Natural killer cell (primary cell): Measurements from ENCODE around the gene SPTB. TPM values are rescaled to one million over a fixed set of nuclear protein-coding genes. Genes with fewer than 3 reads are reported as not detected.

Source experiments
- ATAC-seq, 3 donors: fragments of 150-1000 bp in 2 of 3; fragments of 200-7000 bp in 1 of 3; cut with Tn5 transposase; 1 replicate in 1 of 3; 2 replicates in 2 of 3; pipeline ENCODE4 v1.10.0; 2021; ENCODE audit warnings: mild to moderate bottlenecking in 2 of 3, moderate library complexity in 2 of 3
- DNase-seq, 2 donors: peaks; one replicate each; pipeline versions ENCODE4 v3.0.0 to v3.0.0-alpha.2; 2013 to 2021; ENCODE audit warnings: mixed read lengths in 1 of 2
- H3K27ac ChIP-seq: one replicate; pipeline ENCODE4 v1.5.1; 2013; ENCODE audit warnings: mild to moderate bottlenecking, low read length
- H3K27me3 ChIP-seq: one replicate; pipeline ENCODE4 v1.6.1; 2013; ENCODE audit warnings: low read length; ENCODE audit not compliant: control insufficient read depth, insufficient read depth
- H3K36me3 ChIP-seq: one replicate; pipeline ENCODE4 v1.6.1; 2013; ENCODE audit warnings: low read length; ENCODE audit not compliant: control insufficient read depth, insufficient read depth
- H3K4me1 ChIP-seq: one replicate; pipeline ENCODE4 v1.6.1; 2013; ENCODE audit warnings: low read length; ENCODE audit not compliant: control insufficient read depth, insufficient read depth
- H3K4me3 ChIP-seq: one replicate; pipeline ENCODE4 v1.5.1; 2013; ENCODE audit warnings: low read length
- H3K9me3 ChIP-seq: one replicate; pipeline ENCODE4 v1.6.1; 2013; ENCODE audit warnings: low read length; ENCODE audit not compliant: control insufficient read depth, insufficient read depth
- H3K27ac Mint-ChIP-seq, 2 donors: one replicate each; pipeline ENCODE4 v1.8.0; 2022; ENCODE audit warnings: mild to moderate bottlenecking in 2 of 2, mixed read lengths in 2 of 2, moderate library complexity in 1 of 2
- H3K27me3 Mint-ChIP-seq, 2 donors: one replicate each; pipeline ENCODE4 v1.8.0; 2022; ENCODE audit warnings: low read depth in 2 of 2, mixed read lengths in 2 of 2
- H3K36me3 Mint-ChIP-seq: one replicate; pipeline ENCODE4 v1.8.0; 2022; ENCODE audit warnings: mixed read lengths
- H3K4me1 Mint-ChIP-seq, 2 donors: one replicate each; pipeline ENCODE4 v1.8.0; 2022; ENCODE audit warnings: mixed read lengths in 2 of 2
- H3K4me3 Mint-ChIP-seq: one replicate; pipeline ENCODE4 v1.8.0; 2022; ENCODE audit warnings: mild to moderate bottlenecking, moderate library complexity, mixed read lengths
- H3K9me3 Mint-ChIP-seq, 2 donors: one replicate each; pipeline ENCODE4 v1.8.0; 2022; ENCODE audit warnings: mixed read lengths in 2 of 2
- WGBS: methylation state at CpG from one replicate; pipeline ENCODE4 v1.1.7; 2013; ENCODE audit warnings: missing lambda C conversion rate; ENCODE audit not compliant: insufficient coverage; 5-methylcytosine and 5-hydroxymethylcytosine counted together
- intact Hi-C: fragments of 100-400 bp; cut with micrococcal nuclease; formaldehyde crosslinking; loops from one replicate; pipeline ENCODE4 v1.14.2; 2022
- total RNA-seq, 4 donors: library from RNA; stranded (reverse); fragments of 120-200 nt in 1 of 4; gene quantifications; one replicate each; pipeline versions ENCODE4 v1.2.3 to v1.2.4, GENCODE V29; 2013 to 2022
- TF ChIP-seq, protein P1 (sequence below): fragments of 200-600 bp; IDR thresholded peaks from one replicate; pipeline ENCODE4 v1.8.0; 2022; ENCODE audit warnings: antibody characterized with exemption

SPTB gene
- total RNA-seq, 3 donors from 2014 or later (not counting 1 experiment from before 2014, with no cell fraction given), result 0.07 to 0.59 (median 0.13) TPM

DNA sequence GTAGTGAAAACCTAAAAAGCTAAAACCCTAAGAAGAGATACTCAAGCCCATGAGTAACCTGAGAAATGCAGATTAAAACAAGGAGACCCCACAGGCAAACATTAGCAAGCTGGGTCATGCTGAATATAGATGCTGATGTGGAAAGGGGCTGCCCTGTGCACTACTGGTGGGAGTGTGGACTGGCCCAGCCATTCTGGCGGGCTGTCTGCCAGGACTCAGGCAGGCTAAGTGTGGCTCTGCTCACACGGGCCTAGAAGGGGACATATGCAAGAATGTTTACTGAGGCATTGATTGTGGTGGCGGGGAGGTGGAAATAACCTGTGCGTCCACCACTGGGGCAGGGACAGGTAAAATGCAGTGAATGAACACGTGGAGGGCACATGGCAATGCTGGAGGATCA, 48.3 kb downstream of the SPTB start:
- no peaks in the 10 kb centered on the region for H3K9me3 ChIP-seq
- no peak overlapping the region for H3K4me3 Mint-ChIP-seq
- no peaks in the 10 kb centered on the region for H3K4me1 Mint-ChIP-seq
- WGBS, result 78% methylated on average over 5 of the region's 5 CpGs
- H3K36me3 ChIP-seq, result no peaks in the 10 kb centered on the region
- no peak overlapping the region for H3K4me3 ChIP-seq
- TF ChIP-seq, protein P1, sequence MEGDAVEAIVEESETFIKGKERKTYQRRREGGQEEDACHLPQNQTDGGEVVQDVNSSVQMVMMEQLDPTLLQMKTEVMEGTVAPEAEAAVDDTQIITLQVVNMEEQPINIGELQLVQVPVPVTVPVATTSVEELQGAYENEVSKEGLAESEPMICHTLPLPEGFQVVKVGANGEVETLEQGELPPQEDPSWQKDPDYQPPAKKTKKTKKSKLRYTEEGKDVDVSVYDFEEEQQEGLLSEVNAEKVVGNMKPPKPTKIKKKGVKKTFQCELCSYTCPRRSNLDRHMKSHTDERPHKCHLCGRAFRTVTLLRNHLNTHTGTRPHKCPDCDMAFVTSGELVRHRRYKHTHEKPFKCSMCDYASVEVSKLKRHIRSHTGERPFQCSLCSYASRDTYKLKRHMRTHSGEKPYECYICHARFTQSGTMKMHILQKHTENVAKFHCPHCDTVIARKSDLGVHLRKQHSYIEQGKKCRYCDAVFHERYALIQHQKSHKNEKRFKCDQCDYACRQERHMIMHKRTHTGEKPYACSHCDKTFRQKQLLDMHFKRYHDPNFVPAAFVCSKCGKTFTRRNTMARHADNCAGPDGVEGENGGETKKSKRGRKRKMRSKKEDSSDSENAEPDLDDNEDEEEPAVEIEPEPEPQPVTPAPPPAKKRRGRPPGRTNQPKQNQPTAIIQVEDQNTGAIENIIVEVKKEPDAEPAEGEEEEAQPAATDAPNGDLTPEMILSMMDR, result no peak
- no peaks in the 10 kb centered on the region for H3K9me3 Mint-ChIP-seq
- no peak overlapping the region for H3K27ac ChIP-seq
- H3K27me3 ChIP-seq, result no peaks in the 10 kb centered on the region
- H3K27ac Mint-ChIP-seq, result no peak overlapping the region
- peaks cover 0 to 4% of the 10 kb centered on the region in 2 donors for H3K27me3 Mint-ChIP-seq
- DNase-seq (no peak), ATAC-seq (no peak)
- H3K4me1 ChIP-seq, result no peaks in the 10 kb centered on the region
- H3K36me3 Mint-ChIP-seq, result no peaks in the 10 kb centered on the region
- intact Hi-C loops, result no loop called here

DNA sequence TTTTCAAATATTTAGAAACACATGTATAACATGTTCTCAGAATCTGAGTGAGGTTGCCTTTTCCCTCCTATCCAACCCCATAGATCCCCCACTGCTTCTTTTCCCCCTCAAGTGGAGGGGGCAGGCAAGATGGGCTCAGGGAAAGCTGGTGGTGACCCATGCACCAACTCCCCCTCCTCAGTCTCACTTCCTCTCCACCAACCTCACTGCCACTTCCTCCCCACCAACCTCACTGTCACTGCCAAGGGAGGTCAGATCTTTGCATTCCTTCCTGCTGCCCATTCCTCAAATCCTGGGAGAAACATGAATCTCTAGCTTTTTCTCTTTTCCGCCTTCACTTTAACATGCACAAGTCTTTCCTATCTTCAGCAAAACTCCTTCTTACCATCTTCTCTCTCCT, 48.7 kb downstream of the SPTB start:
- Mint-ChIP-seq H3K27ac (no peak overlapping the region), H3K4me3 (no peak overlapping the region), H3K4me1 (no peaks in the 10 kb centered on the region), H3K27me3 (peaks cover 0 to 4% of the 10 kb centered on the region in 2 donors), H3K9me3 (no peaks in the 10 kb centered on the region), H3K36me3 (no peaks in the 10 kb centered on the region)
- TF ChIP-seq, protein P1, result no peak
- intact Hi-C loops, result no loop called here
- Histone ChIP-seq H3K27ac (no peak overlapping the region), H3K9me3 (no peaks in the 10 kb centered on the region), H3K27me3 (no peaks in the 10 kb centered on the region), H3K4me1 (no peaks in the 10 kb centered on the region), H3K4me3 (no peak overlapping the region), H3K36me3 (no peaks in the 10 kb centered on the region)
- DNase-seq (no peak), ATAC-seq (peak in 1 of 3 donors; percentile 57)
- WGBS, result 88% methylated on average over 1 of the region's 1 CpG

DNA sequence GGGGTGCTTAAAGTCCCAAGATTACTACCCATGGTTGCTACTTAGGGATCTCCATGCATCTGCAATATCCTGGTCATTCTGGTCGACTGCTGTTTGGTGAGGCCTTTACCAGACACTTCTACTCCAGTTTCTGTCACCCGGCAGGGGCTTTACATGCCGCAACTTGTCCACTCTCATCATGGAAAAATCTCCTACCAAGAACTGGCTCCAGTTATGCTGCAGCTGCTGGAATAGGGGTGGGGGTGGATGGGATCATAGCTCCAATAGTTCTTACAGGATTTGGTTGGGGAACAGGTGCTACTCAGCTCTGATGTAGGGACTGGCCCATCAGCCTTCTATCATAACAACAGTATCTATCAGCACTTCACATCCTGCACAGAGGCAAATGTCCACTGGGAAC, 51.6 kb downstream of the SPTB start:
- no peaks in the 10 kb centered on the region for H3K36me3 Mint-ChIP-seq
- intact Hi-C loops, result no loop called here
- Histone ChIP-seq H3K4me1 (peaks cover 6% of the 10 kb centered on the region), H3K27ac (no peak overlapping the region), H3K4me3 (no peak overlapping the region), H3K27me3 (peaks cover 3% of the 10 kb centered on the region), H3K9me3 (no peaks in the 10 kb centered on the region), H3K36me3 (no peaks in the 10 kb centered on the region)
- peaks cover 4 to 5% of the 10 kb centered on the region in 2 donors for H3K4me1 Mint-ChIP-seq
- H3K27ac Mint-ChIP-seq, result no peak overlapping the region
- ATAC-seq (no peak), DNase-seq (no peak)
- H3K9me3 Mint-ChIP-seq, result no peaks in the 10 kb centered on the region
- TF ChIP-seq, protein P1, result no peak
- peaks cover 12 to 15% of the 10 kb centered on the region in 2 donors for H3K27me3 Mint-ChIP-seq
- no peak overlapping the region for H3K4me3 Mint-ChIP-seq
- WGBS, result 77% methylated on average over 1 of the region's 3 CpGs

DNA sequence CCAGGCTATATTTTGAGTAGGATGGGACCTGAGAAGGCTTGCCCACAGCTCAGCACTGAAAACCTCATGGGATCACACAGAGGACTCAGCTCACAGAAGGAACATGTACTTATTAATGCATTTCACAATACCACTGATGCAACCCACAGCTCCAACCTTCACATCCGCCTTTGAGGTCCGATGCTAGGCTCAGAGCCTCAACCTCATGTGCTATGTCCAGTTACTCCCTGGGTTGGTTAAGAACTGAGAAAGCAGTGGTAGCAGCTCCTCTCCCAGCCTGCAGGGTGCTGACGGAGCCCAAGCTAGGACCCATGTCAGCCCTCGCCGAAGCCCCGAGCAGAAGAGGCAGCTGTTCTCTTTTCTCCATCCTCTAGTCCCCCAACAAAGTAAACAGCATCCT, 52.9 kb downstream of the SPTB start:
- ATAC-seq (no peak), DNase-seq (no peak)
- Mint-ChIP-seq H3K9me3 (no peaks in the 10 kb centered on the region), H3K4me1 (peaks cover 6 to 7% of the 10 kb centered on the region in 2 donors), H3K27me3 (peaks cover 13 to 22% of the 10 kb centered on the region in 2 donors), H3K4me3 (no peak overlapping the region), H3K27ac (no peak overlapping the region), H3K36me3 (no peaks in the 10 kb centered on the region)
- no peak overlapping the region for H3K4me3 ChIP-seq
- intact Hi-C loops, result no loop called here
- TF ChIP-seq, protein P1, result no peak
- WGBS, result 90% methylated on average over 6 of the region's 6 CpGs
- H3K27me3 ChIP-seq, result peaks cover 3% of the 10 kb centered on the region
- no peak overlapping the region for H3K27ac ChIP-seq
- no peaks in the 10 kb centered on the region for H3K36me3 ChIP-seq
- peaks cover 7% of the 10 kb centered on the region for H3K4me1 ChIP-seq
- H3K9me3 ChIP-seq, result no peaks in the 10 kb centered on the region
